NB4 (cell line): ENCODE results near the gene ALCAM.

ENCODE experiments used
- CTCF ChIP-seq: IDR thresholded peaks from one replicate; pipeline ENCODE4 v1.5.1; 2012; ENCODE audit warnings: low read depth, low read length
- MAX ChIP-seq: IDR thresholded peaks from 2 replicates; pipeline ENCODE4 v1.6.1; 2011; ENCODE audit warnings: low read depth, low read length
- MYC ChIP-seq: IDR thresholded peaks from 2 replicates; pipeline ENCODE4 v1.6.1; 2011; ENCODE audit warnings: low read depth, low read length
- POLR2A ChIP-seq: IDR thresholded peaks from 2 replicates; pipeline ENCODE4 v1.6.1; 2011; ENCODE audit warnings: mild to moderate bottlenecking; ENCODE audit not compliant: insufficient read length; ENCODE audit errors: extremely low read depth

GRCh38 chr3:105327662-105328337 lies 38.9 kb upstream of the ALCAM start:
- no peak for TF ChIP-seq POLR2A
- TF ChIP-seq CTCF, result no peak
- TF ChIP-seq MAX, result no peak
- TF ChIP-seq MYC, result no peak
